HTERT RPE-1 (cell line): ENCODE data around the gene DPEP2NB.

Experiments used
- in situ Hi-C: fragments of 300-500 bp; cut with MboI; formaldehyde crosslinking; loops from 4 replicates; pipeline ENCODE4 v1.14.3; 2020; ENCODE audit warnings: low sequenced_read_pairs

DPEP2NB gene

DNA sequence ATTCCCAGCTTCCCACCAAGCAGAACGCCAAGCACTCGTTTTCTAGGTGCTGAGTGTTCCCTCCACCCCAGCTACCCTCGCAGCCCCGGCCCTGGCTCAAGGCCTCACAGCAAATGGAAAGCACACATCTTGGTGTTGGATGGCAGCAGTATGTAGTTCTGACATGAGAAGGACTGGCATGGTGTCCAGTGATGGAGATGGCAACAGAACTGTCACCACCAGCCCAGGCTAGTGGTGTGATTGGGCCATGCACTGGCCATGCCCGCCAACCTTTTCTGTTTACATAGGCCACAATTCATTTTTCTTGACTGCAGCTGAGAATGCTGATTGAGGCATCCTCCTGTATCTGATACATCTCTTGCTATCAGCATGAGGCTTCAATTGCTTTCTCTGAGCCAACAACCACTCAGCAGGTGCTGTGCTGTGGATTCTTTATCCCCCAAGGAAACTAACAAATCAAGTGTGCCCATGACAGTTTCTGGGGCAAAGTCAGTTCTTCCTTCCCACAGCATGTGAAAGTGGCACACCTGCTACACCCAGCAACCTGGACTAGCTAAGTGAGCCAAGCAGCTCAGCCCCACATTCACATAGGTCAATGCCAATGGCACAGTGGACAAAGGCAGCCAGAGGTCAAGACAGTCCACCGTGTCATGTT lies 51.1 kb downstream of the DPEP2NB start:
- in situ Hi-C loops, result no loop called here

DNA sequence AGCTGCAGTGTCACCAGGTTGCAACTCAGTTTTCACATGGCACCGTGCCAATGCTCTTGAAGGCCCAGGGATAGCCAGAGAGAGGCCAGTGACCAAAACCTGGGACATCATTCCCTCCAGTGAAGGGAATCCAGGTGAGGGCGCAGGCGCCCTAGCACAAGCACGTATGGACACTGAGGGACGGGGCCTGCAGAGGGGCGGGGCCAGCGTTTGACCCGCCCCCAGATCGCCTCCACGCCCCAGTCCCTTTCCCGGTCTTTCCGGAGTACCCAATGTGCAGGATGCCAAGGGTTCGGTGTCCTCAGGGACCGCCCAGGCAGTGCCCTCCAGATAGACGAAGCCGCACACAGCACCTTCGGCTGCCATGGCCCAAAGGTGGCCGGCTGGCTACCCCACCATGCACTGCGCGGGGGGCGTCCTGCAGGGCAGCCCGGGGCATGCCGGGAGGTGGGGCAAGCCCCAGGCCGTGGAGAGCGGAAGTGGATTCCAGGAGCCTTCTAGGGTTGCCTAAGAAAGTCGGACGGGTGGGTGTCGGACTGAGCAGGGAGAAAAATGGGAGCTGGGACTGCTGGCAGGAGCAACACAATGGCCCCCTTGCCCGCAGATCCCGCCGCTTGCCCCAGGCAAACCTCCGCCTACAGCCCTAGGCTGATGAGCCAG lies 51.9 kb downstream of the DPEP2NB start:
- in situ Hi-C loops, result no loop called here
